Upper lobe of left lung (tissue), 6 donors: ENCODE results near the gene AKIRIN1. TPM values are rescaled to one million over a fixed set of nuclear protein-coding genes. Genes with fewer than 3 reads are reported as not detected.
A peak's percentile ranks its signal among the peaks of the same experiment; 100 is the strongest.

Experiments used
- ATAC-seq, 2 donors: fragments of 200-7000 bp; cut with Tn5 transposase; one replicate each; pipeline ENCODE4 v1.9.1; 2022; ENCODE audit warnings: mild to moderate bottlenecking in 2 of 2, moderate library complexity in 2 of 2; ENCODE audit not compliant: low FRiP score in 2 of 2
- DNase-seq, 2 donors: peaks; one replicate each; pipeline ENCODE4 v3.0.0-alpha.2; 2019 to 2020
- H3K27ac ChIP-seq, 4 donors: fragments of 200-600 bp; sonication (generic); one replicate each; pipeline ENCODE4 v1.5.1; 2016 to 2019
- H3K27me3 ChIP-seq, 4 donors: fragments of 200-600 bp; sonication (generic); one replicate each; pipeline ENCODE4 v1.5.1; 2017 to 2019
- H3K36me3 ChIP-seq, 4 donors: fragments of 200-600 bp; sonication (generic); one replicate each; pipeline ENCODE4 v1.5.1; 2016 to 2019
- H3K4me1 ChIP-seq, 4 donors: fragments of 200-600 bp; sonication (generic); one replicate each; pipeline ENCODE4 v1.5.1; 2018 to 2019
- H3K4me3 ChIP-seq, 4 donors: fragments of 200-600 bp; sonication (generic); one replicate each; pipeline ENCODE4 v1.5.1; 2017 to 2019; ENCODE audit warnings: mild to moderate bottlenecking in 2 of 4, moderate library complexity in 1 of 4
- H3K9me3 ChIP-seq, 4 donors: fragments of 200-600 bp; sonication (generic); one replicate each; pipeline ENCODE4 v1.5.1; 2018 to 2019
- CTCF ChIP-seq, 6 experiments: fragments of 450-650 bp in 4 of 6; fragments of 200-600 bp in 2 of 6; sonication (generic) in 2 of 6; IDR thresholded peaks; one replicate each; pipeline ENCODE4 v1.5.1; 2016 to 2019; ENCODE audit warnings: antibody characterized with exemption in 6 of 6
- EP300 ChIP-seq, 4 donors: sonication (generic); formaldehyde crosslinking; IDR thresholded peaks; one replicate each; pipeline ENCODE4 v1.5.1; 2017; ENCODE audit warnings: antibody characterized with exemption in 4 of 4, control low read depth in 2 of 4
- POLR2A ChIP-seq, 4 donors: fragments of 450-650 bp; IDR thresholded peaks; one replicate each; pipeline ENCODE4 v1.5.1; 2016 to 2017; ENCODE audit warnings: antibody characterized with exemption in 4 of 4, mild to moderate bottlenecking in 2 of 4
- POLR2AphosphoS5 ChIP-seq, 2 donors: sonication (generic); formaldehyde crosslinking; IDR thresholded peaks; one replicate each; pipeline ENCODE4 v1.5.1; 2017; ENCODE audit warnings: antibody characterized with exemption in 2 of 2
- WGBS, 2 donors: methylation state at CpG; one replicate each; pipeline ENCODE4 v1.1.5; 2017 to 2018; 5-methylcytosine and 5-hydroxymethylcytosine counted together
- total RNA-seq, 6 donors: library from RNA; depleted of rRNA in 4 of 6; stranded (reverse); fragments of >200 nt in 4 of 6; gene quantifications; one replicate each; pipeline versions ENCODE4 v1.1.0 to v1.2.1, GENCODE V29; 2016 to 2021
- donor health status: DM: no; HTN: no; CAD: no; lungs with moderate emphysema.
- donor health status: DM: no; HTN: yes; CAD: no; lungs with severe emphysema.

AKIRIN1 gene
- total RNA-seq, 6 donors from 2014 or later: 10.5 to 50.6 (median 37.8) TPM

GRCh38 chr1:38997034-38997900, 6.2 kb downstream of the AKIRIN1 start:
- 69 to 73% methylated on average over 4 of the region's 4 CpGs for WGBS, 2 donors
- no peak for DNase-seq
- Histone ChIP-seq H3K4me1 (peaks cover 23 to 32% (median 27%) of the 10 kb centered on the region in 4 donors), H3K27me3 (no peaks in the 10 kb centered on the region), H3K9me3 (no peaks in the 10 kb centered on the region), H3K36me3 (peaks cover 22 to 63% (median 37%) of the 10 kb centered on the region in 4 donors), H3K4me3 (no peak overlapping the region), H3K27ac (peak overlapping the region in 2 of 4 donors; percentile 1 to 10)
- ATAC-seq: no peak
- TF ChIP-seq POLR2AphosphoS5 (IDR thresholded peaks at IDR 0.05) (no peak), EP300 (IDR thresholded peaks at IDR 0.05) (no peak), CTCF (IDR thresholded peaks at IDR 0.05) (no peak), POLR2A (IDR thresholded peaks at IDR 0.05) (no peak)

- no peaks in the 10 kb centered on the region for H3K27me3 ChIP-seq
- WGBS, 2 donors: 47 to 57% methylated on average over 3 of the region's 3 CpGs
- H3K27ac ChIP-seq: no peak overlapping the region
- H3K4me1 ChIP-seq: peaks cover 17 to 27% (median 21%) of the 10 kb centered on the region in 4 donors
- no peak overlapping the region for H3K4me3 ChIP-seq
- no peaks in the 10 kb centered on the region for H3K9me3 ChIP-seq
- DNase-seq (no peak), ATAC-seq (no peak)
- peaks cover 27 to 69% (median 43%) of the 10 kb centered on the region in 4 donors for H3K36me3 ChIP-seq
- no peak for TF ChIP-seq POLR2AphosphoS5 (IDR thresholded peaks at IDR 0.05)
- no peak for TF ChIP-seq POLR2A (IDR thresholded peaks at IDR 0.05)
- no peak for TF ChIP-seq EP300 (IDR thresholded peaks at IDR 0.05)
- no peak for TF ChIP-seq CTCF (IDR thresholded peaks at IDR 0.05)
These were observed 6.8 kb downstream of the AKIRIN1 start for GRCh38 chr1:38997901-38998190.

- no peak for TF ChIP-seq EP300 (IDR thresholded peaks at IDR 0.05)
- TF ChIP-seq POLR2A (IDR thresholded peaks at IDR 0.05): no peak
- TF ChIP-seq CTCF (IDR thresholded peaks at IDR 0.05): no peak
- no peak for TF ChIP-seq POLR2AphosphoS5 (IDR thresholded peaks at IDR 0.05)
- Histone ChIP-seq H3K27me3 (no peaks in the 10 kb centered on the region), H3K36me3 (peaks cover 49 to 94% (median 79%) of the 10 kb centered on the region in 4 donors), H3K27ac (no peak overlapping the region), H3K4me1 (peaks cover 8 to 12% (median 9%) of the 10 kb centered on the region in 4 donors), H3K4me3 (no peak overlapping the region), H3K9me3 (no peaks in the 10 kb centered on the region)
- DNase-seq: no peak
- ATAC-seq: no peak
- WGBS, 2 donors: 84 to 92% methylated on average over 5 of the region's 5 CpGs
These were observed 10.7 kb downstream of the AKIRIN1 start for GRCh38 chr1:39001516-39002421.

- Histone ChIP-seq H3K9me3 (no peaks in the 10 kb centered on the region), H3K27ac (no peak overlapping the region), H3K4me1 (no peaks in the 10 kb centered on the region), H3K36me3 (peaks cover 47 to 98% (median 90%) of the 10 kb centered on the region in 4 donors), H3K4me3 (no peak overlapping the region), H3K27me3 (no peaks in the 10 kb centered on the region)
- 78 to 91% methylated on average over 3 of the region's 3 CpGs for WGBS, 2 donors
- ATAC-seq (no peak), DNase-seq (no peak)
- no peak for TF ChIP-seq POLR2A (IDR thresholded peaks at IDR 0.05)
- no peak for TF ChIP-seq EP300 (IDR thresholded peaks at IDR 0.05)
- TF ChIP-seq CTCF (IDR thresholded peaks at IDR 0.05): no peak
- no peak for TF ChIP-seq POLR2AphosphoS5 (IDR thresholded peaks at IDR 0.05)
These were observed 12.2 kb downstream of the AKIRIN1 start for GRCh38 chr1:39003281-39003680.
